ENCODE data around the gene COLEC11.

GRCh38 chr2:3598912-3599854, 4.3 kb downstream of the COLEC11 start:
- TF ChIP-seq CTCF (IDR thresholded peaks at IDR 0.05) (no peak), POLR2A (IDR thresholded peaks at IDR 0.05) (no peak), EP300 (IDR thresholded peaks at IDR 0.05) (no peak)
